Spleen (tissue), 7 donors: ENCODE data around the gene UXT.
A peak's percentile ranks its signal among the peaks of the same experiment; 100 is the strongest.

ENCODE experiments used
- POLR2A ChIP-seq, 3 donors: fragments of 450-650 bp; IDR thresholded peaks; one replicate each; pipeline ENCODE4 v1.5.1; 2017; ENCODE audit warnings: antibody characterized with exemption in 3 of 3, mild to moderate bottlenecking in 1 of 3
- POLR2AphosphoS5 ChIP-seq, 3 donors: sonication (generic); formaldehyde crosslinking; IDR thresholded peaks; one replicate each; pipeline ENCODE4 v1.5.1; 2017; ENCODE audit warnings: antibody characterized with exemption in 3 of 3
- TF ChIP-seq, protein P1 (sequence below), 11 experiments: fragments of 200-600 bp in 7 of 11; fragments of 450-650 bp in 4 of 11; sonication (generic) in 4 of 11; IDR thresholded peaks in 8 of 11; conservative IDR thresholded peaks in 3 of 11; 1 replicate in 7 of 11; 2 replicates in 4 of 11; pipeline versions ENCODE4 v1.4.0 to v1.8.0; 2016 to 2021; ENCODE audit warnings: antibody characterized with exemption in 11 of 11, inconsistent platforms in 4 of 11, mild to moderate bottlenecking in 1 of 11
- donor health status: DM: no; HTN: no; CAD: no; lungs with moderate emphysema.
- donor health status: DM: no; HTN: no; CAD: no.
- donor health status: DM: no; HTN: no; CAD: no.

- TF ChIP-seq, protein P1, sequence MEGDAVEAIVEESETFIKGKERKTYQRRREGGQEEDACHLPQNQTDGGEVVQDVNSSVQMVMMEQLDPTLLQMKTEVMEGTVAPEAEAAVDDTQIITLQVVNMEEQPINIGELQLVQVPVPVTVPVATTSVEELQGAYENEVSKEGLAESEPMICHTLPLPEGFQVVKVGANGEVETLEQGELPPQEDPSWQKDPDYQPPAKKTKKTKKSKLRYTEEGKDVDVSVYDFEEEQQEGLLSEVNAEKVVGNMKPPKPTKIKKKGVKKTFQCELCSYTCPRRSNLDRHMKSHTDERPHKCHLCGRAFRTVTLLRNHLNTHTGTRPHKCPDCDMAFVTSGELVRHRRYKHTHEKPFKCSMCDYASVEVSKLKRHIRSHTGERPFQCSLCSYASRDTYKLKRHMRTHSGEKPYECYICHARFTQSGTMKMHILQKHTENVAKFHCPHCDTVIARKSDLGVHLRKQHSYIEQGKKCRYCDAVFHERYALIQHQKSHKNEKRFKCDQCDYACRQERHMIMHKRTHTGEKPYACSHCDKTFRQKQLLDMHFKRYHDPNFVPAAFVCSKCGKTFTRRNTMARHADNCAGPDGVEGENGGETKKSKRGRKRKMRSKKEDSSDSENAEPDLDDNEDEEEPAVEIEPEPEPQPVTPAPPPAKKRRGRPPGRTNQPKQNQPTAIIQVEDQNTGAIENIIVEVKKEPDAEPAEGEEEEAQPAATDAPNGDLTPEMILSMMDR (IDR thresholded peaks at IDR 0.05 in 8 of 11, conservative IDR thresholded peaks at IDR 0.05 in 3 of 11) = peak in 6 of 11 experiments; percentile 27 to 58 (median 44)
- TF ChIP-seq POLR2AphosphoS5 (IDR thresholded peaks at IDR 0.05) (peak; percentile 33 to 81 (median 68)), POLR2A (IDR thresholded peaks at IDR 0.05) (no peak)
These were observed 39.3 kb downstream of the UXT start, which contains the start of gene SYN1 for GRCh38 chrX:47619486-47620302.
